Measurements from ENCODE around the gene NNAT.

The NNAT gene

DNA sequence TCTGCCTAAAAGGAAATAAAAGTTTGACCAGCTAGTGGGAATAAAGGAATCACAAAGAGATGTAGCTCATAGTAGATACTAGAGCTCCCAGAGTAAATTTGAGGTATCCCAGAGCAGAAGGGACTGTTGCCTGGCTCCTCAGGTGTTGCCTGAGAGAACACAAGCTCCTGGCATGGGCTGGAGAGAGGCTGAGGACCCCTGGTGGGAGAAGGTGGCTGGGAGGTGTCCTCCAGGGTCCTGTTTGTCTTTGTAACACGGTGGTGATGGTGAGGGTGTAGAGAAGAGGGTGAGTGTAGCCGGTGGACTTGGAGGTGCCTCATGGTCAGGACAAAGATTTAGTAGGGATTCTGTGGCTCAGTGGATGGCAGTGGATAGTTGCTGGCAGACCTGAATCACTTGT is 28.1 kb upstream of the NNAT start:
- no peaks in the 10 kb centered on the region for H3K27me3 Mint-ChIP-seq

DNA sequence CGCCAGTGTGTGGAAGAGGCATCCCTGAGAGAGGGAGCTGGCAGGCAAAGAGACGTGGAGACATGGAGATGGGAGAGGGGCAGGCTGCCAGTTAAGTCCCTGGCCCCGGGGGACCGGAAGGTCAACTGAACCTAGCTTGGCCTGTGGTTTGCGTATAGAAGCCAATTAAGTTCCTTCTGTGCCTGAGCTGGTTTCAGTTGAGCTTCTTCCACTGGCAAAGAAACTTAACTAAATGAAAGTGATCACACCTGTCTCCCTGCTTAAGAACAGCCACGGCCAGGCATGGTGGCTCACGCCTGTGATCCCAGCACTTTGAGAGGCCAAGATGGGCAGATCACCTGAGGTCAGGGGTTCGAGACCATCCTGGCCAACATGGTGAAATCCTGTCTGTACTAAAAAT is 26.7 kb upstream of the NNAT start:
- DNase-seq (no peak), ATAC-seq (no peak)
- Mint-ChIP-seq H3K9me3 (peaks cover 0 to 7% of the 10 kb centered on the region in 2 donors), H3K27me3 (no peaks in the 10 kb centered on the region), H3K4me3 (no peak overlapping the region), H3K4me1 (no peaks in the 10 kb centered on the region), H3K27ac (no peak overlapping the region)

More for the DNA sequence above, 28.1 kb upstream of the NNAT start:
- H3K27ac Mint-ChIP-seq = no peak overlapping the region
- ATAC-seq (no peak), DNase-seq (no peak)
- no peak overlapping the region for H3K4me3 Mint-ChIP-seq
- H3K9me3 Mint-ChIP-seq = peaks cover 0 to 7% of the 10 kb centered on the region in 2 donors
- no peaks in the 10 kb centered on the region for H3K4me1 Mint-ChIP-seq

DNA sequence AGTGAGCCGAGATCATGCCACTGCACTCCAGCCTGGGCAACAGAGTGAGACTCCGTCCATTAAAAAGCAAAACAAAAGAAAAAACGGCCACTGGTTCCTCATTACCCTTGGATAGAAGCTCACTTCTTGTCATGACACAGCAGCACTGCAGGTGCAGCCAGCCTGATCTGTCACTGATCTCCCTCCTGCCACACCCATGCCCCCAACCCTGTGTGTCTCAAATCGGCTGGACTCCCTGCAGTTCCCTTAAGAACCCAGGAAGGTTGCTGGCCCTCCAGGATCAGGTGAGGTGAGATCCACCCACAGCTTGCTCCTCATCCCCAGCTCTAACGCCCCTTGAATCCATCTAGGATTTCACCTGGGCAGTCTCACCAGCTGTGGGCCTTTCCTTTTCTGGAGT is 26.3 kb upstream of the NNAT start:
- Mint-ChIP-seq H3K9me3 (peaks cover 0 to 7% of the 10 kb centered on the region in 2 donors), H3K27me3 (no peaks in the 10 kb centered on the region), H3K4me3 (no peak overlapping the region), H3K27ac (peak overlapping the region in 1 of 2 donors; percentile 42), H3K4me1 (no peaks in the 10 kb centered on the region)
- ATAC-seq (no peak), DNase-seq (no peak)

DNA sequence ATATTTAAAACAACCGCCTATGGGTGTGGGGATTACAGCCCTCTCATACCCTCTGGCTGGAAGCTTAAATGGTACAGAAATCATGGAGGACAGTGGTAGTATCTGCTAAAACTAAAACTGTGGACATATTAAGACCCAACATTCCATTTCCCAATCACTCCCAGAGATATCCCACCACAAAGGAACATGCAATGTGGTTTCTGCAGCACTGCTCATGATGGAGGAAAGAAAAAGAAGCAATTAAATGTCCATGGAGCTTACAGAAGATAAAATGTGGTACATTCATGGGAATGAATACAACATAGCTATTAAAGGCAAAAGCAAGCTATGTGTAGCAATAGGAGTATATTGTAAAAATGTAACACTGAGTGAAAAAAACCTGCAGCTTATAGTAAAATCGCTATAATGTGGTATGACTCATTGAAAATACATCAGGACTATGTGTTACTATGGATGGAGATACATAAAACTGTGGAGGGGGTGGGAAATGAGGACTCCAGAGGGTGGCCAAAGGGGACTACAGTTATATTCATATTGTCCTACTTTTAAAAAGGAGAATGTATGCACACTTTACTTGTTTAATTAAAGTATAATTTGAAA is 22.9 kb upstream of the NNAT start:
- H3K4me1 Mint-ChIP-seq = no peaks in the 10 kb centered on the region
- no peak overlapping the region for H3K4me3 Mint-ChIP-seq
- H3K27me3 Mint-ChIP-seq = no peaks in the 10 kb centered on the region
- H3K9me3 Mint-ChIP-seq = no peaks in the 10 kb centered on the region
- peak overlapping the region in 1 of 2 donors; percentile 23 for H3K27ac Mint-ChIP-seq
- DNase-seq (no peak), ATAC-seq (no peak)

DNA sequence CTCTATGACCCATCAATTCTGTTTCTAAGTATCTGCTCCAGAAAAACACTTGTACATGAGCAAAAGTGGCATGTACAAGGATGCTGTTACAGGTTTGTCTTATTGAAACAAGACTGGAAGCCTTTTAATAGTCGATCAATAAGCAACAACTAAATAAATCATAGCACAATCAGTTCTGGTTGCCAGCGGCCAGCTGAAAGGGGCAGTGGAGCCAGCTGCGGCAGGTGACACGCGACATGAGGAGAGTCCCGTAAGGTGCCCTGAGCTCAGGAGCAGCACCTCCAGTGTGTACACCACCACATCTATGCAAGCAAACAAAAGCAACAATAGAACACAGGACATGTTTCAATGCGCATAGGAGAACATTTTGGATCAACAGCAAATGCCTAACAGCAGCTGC is 20.7 kb upstream of the NNAT start:
- DNase-seq (no peak), ATAC-seq (no peak)
- Mint-ChIP-seq H3K27me3 (no peaks in the 10 kb centered on the region), H3K4me1 (no peaks in the 10 kb centered on the region), H3K4me3 (no peak overlapping the region), H3K9me3 (no peaks in the 10 kb centered on the region), H3K27ac (no peak overlapping the region)

DNA sequence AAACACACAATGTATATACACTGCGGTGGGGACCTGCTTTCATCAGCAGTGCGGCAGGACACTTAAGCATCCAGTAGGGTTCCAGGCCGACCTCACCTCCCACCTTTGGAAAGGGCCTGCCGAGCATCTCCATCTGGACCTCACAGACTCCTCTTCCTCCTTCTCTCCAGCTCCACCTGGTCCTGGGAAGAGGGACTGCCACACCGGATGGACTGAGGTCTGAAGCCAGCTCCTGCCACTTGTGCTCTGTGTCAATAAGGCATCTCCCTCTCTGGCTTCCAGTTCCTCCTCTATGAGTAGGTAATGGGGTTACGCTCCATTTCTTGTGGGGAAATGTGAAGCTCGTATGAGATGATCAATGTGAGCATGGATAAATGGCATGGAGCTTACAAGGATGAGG is 19.1 kb upstream of the NNAT start:
- Mint-ChIP-seq H3K27ac (peak overlapping the region in 1 of 2 donors; percentile 7), H3K4me1 (no peaks in the 10 kb centered on the region), H3K9me3 (no peaks in the 10 kb centered on the region), H3K27me3 (no peaks in the 10 kb centered on the region), H3K4me3 (no peak overlapping the region)
- DNase-seq = no peak
- ATAC-seq = no peak

DNA sequence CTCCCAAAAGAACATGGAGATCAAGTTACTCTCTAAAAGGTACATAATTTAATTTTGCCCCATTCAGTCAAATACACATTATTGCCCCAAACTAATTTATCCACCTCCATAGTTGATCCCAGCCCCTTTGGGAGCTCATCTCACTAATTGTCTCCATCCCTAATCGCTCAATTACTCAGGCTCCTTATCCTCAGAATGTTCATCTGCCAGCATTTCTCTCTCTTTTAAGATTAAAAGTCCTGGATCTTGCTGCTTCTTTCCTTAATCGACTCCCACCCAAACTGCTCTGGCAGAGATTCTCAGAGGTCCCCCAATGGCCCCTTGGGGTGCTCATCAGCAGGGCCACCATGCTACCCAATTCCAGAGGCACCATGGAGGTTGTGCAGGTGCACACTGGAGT is 18.4 kb upstream of the NNAT start:
- no peaks in the 10 kb centered on the region for H3K27me3 Mint-ChIP-seq
- H3K9me3 Mint-ChIP-seq = no peaks in the 10 kb centered on the region
- no peak overlapping the region for H3K4me3 Mint-ChIP-seq
- no peak for ATAC-seq
- no peaks in the 10 kb centered on the region for H3K4me1 Mint-ChIP-seq
- no peak for DNase-seq
- H3K27ac Mint-ChIP-seq = no peak overlapping the region

DNA sequence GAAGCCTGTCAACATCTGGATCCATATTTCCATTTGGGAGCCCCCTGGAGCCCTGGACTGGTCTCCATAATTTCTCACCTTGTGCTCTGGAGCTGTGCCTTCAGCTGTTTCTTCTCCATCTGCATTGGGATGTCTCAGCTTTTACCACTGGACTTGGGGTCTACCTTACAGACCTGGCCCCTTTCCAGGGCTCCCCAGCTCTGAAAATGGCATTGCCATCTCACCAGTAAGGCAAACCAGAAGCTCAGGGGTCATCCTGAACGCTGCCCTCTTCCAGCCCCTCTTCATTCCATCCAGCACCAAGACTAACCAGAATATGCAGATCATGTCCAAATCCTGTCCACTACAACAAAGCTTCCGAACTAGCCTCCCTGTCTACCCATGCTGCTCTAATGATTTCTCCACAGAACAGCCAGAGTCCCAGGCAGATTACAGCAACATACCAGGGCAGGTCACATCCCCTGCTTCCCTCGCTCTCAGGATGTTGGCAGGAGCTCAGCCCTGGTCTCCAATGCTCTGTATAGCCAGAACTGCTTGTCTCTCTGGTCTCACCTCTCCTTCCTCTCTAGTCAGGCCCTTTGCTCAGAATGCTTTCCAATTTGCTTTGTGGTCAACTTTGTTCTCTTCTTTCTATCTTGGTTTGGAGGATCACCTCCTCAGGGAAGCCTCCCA is 17.7 kb upstream of the NNAT start:
- ATAC-seq (no peak), DNase-seq (no peak)
- Mint-ChIP-seq H3K9me3 (no peaks in the 10 kb centered on the region), H3K27me3 (no peaks in the 10 kb centered on the region), H3K27ac (no peak overlapping the region), H3K4me1 (no peaks in the 10 kb centered on the region), H3K4me3 (no peak overlapping the region)

DNA sequence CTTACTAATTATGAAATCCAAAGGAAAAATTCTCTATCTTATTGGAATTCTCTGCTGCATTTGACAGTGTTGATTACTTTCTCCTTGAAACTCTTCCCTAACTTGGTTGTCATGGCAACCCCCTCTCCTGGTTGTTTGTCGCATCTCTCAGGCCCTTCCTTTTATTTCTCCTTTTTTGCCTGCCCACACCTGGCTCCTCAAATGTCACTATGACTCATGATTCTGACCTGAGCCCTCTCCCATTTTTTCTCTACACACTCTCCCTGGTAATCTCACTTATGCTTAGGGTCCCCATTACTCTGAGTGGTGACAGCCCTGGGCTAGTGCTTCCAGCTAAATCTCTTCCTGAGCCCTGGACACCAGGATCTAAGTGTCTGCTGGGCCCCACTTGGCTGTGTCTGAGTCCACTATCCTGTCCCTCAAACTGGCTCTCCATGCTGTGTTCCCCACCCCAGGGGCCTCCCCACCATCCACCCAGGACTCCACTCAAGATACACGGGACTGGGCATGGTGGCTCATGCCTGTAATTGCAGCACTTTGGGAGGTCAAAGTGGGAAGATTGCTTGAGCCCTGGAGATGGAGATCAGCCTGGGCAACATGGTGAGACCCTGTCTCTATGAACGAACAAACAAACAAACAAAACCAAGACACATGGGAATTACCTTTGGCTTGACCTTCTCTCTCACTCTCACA is 16.5 kb upstream of the NNAT start:
- Mint-ChIP-seq H3K4me3 (no peak overlapping the region), H3K4me1 (no peaks in the 10 kb centered on the region), H3K9me3 (no peaks in the 10 kb centered on the region), H3K27me3 (no peaks in the 10 kb centered on the region), H3K27ac (no peak overlapping the region)
- DNase-seq = no peak
- ATAC-seq = no peak

DNA sequence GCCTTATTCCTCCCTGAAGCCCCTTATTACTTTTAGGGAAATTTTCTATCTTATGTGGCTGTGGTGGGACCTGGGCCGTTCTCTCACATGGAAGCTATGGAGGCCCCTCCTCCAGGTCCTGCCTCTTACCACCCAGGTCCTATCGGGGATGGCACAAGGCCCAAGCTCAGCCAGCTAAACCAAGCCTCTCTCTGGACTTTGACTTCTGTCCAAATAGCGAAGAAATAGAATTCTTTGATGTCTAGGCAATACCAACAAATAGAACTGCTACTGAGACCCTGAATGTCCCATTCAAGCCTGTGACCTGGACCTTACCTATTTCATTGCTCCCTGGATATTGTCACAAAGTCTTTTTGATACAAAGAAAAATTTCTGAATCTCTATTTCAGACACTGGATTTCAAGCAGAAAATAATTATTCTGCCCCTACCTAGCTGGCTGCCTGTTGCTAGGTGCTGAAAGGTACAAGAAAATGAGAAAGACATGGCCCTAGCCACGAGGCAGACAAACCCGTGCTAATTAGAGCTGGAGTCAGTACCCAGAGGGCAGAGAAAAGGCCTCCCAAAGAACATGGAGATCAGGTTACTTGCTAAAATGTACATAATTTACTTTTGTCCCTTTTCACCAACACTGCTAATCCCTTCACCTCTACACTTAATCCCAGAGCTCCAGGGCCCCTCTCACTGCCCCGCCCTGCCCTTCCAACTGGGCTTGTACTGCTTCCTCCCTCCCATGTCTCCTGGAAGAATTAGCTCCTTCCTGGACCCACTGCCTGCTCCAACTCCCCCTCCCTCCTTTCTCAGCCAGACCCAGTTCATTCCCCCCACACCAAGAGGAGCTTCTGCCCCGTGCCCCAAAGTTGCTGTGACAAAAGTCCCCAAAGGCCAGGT is 15.5 kb upstream of the NNAT start:
- H3K4me1 Mint-ChIP-seq = no peaks in the 10 kb centered on the region
- ATAC-seq (no peak), DNase-seq (no peak)
- no peaks in the 10 kb centered on the region for H3K9me3 Mint-ChIP-seq
- H3K4me3 Mint-ChIP-seq = no peak overlapping the region
- H3K27me3 Mint-ChIP-seq = no peaks in the 10 kb centered on the region
- no peak overlapping the region for H3K27ac Mint-ChIP-seq

DNA sequence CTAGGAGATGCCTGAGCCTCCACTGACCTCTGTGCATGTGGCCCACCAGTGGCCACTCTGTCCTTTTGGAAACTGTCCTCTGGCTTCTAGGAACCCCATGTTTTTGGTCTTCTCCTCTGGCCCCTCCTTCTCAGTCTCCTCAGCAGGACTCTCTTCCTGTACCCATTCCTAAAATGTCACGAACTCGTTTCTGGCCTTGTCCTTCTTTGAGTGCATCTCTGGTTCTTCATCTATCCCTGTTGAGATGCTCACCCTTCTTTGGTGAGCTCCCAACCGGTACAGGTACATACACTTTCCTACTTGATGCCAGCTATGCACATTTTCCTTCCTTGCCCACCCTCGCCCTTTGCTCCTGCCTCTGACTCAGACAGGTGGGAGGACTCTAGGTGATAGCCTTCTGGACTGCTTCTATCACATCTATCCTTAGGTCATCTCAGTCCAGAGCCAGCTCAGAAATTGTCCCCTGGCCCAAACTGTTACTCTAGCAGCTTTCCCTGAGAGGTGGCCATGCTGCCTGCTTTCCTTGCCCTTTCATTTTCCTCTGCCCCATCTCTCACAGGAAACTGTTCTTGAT is 14.8 kb upstream of the NNAT start:
- no peaks in the 10 kb centered on the region for H3K27me3 Mint-ChIP-seq
- no peak for ATAC-seq
- H3K4me1 Mint-ChIP-seq = no peaks in the 10 kb centered on the region
- H3K27ac Mint-ChIP-seq = no peak overlapping the region
- H3K4me3 Mint-ChIP-seq = no peak overlapping the region
- H3K9me3 Mint-ChIP-seq = no peaks in the 10 kb centered on the region
- no peak for DNase-seq

DNA sequence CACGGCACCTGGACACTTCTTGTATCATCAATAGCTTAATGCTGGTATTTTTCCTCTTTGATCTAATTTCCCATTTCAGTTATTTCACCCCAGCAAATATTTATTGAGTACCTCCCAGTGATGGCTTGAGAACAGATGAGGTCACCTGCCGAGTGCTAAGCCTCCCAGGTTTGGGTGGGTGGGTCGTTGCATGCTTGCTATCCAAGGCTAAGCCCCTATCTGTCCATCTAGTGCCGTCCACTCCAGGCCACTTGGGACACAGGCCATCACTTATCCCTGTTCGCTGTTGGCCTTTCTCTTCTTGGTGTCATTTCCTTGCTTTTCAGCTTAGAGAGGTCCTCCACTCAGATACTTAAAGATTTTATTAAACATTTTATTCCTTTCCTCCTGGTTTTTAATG is 10.8 kb upstream of the NNAT start:
- Mint-ChIP-seq H3K27me3 (no peaks in the 10 kb centered on the region), H3K4me1 (no peaks in the 10 kb centered on the region), H3K4me3 (no peak overlapping the region), H3K9me3 (no peaks in the 10 kb centered on the region), H3K27ac (no peak overlapping the region)
- no peak for ATAC-seq
- DNase-seq = no peak

DNA sequence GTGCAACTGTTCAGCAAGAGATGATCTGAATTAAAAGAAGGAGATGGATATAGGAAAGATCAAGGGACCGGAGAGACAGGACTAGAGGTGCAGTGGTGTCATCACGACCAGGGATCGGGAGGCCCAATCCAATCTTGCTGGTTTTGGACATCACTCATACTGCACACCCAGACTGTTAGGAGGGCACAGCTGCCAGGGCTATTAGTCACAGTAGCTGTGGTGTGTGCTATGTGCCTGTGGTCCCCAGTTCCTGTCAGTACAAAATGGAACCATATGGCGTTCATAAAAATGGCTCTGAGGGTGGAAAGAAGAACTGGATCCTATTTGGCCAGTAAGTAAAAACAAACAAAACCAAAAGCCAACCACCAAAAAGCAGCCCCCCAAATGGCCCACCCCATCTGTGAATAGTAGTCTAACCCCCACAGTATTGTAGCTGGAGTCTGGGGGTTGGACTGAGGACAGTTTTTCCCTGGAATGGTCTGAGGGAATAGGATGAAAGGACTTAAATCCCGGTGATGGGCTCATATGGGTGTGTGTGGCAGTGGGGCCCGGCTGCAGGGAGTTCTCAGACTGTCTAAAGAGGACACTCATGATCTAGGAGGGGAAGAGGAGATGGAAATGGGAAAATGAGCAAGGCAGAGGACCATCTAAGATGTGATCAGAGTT is 9.3 kb upstream of the NNAT start:
- Mint-ChIP-seq H3K4me3 (no peak overlapping the region), H3K27ac (no peak overlapping the region), H3K4me1 (no peaks in the 10 kb centered on the region), H3K27me3 (no peaks in the 10 kb centered on the region), H3K9me3 (no peaks in the 10 kb centered on the region)
- DNase-seq (no peak), ATAC-seq (no peak)

DNA sequence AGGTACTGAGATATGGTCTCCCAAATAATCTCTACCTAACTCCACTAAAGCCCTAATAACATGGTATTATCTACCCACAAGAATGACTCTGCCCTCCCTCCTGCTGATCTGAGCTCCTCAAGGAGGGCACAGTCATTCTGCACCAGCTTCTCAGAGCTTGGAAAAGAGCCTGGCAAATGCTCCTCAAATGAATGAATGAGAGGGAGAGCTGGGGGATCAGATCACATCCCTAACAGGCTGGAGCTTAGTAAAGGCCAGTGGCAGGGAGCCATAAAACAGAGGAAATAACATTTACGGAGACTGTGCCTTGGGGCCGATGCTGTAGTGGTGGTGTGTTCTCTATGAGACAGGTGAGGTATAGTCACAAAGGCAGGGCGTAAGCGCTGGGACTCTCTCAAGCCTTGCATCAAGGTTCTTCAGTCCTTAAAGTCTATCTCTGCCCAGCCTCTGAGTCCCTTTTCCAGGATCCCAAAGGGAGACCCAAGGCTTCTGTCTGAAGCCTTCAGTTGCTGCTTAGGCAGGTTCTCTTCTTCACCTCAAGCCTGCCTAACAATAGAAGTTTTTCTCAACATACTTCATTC is 7.2 kb upstream of the NNAT start:
- Mint-ChIP-seq H3K4me3 (no peak overlapping the region), H3K4me1 (peaks cover 4% of the 10 kb centered on the region), H3K27me3 (no peaks in the 10 kb centered on the region), H3K27ac (peak overlapping the region; percentile 15 to 22), H3K9me3 (no peaks in the 10 kb centered on the region)
- no peak for DNase-seq
- no peak for ATAC-seq

DNA sequence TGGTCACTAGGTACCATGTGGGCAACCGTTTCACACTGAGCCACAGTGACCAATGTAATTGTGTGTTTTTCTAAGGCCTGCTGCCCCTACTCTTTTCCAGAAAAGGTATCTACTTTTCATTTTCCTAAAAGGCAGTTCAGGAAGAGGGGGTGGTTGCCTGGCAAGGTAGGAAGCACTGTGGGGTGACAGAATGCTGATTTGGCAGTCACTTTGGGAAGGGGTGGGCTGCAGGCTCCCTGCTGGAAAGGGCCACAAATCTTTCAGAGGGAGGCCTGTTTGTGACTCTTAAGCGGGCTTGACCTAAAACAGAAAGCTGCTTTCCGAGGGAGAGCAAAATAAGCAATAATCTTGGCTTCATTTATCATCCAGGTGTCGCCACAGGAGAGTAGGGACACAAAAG is 5.2 kb upstream of the NNAT start:
- ATAC-seq (no peak), DNase-seq (no peak)
- Mint-ChIP-seq H3K4me3 (no peak overlapping the region), H3K9me3 (no peaks in the 10 kb centered on the region), H3K4me1 (peaks cover 19% of the 10 kb centered on the region), H3K27me3 (no peaks in the 10 kb centered on the region), H3K27ac (no peak overlapping the region)
